Stimulated activated CD8-positive, alpha-beta memory T cell treated with anti-CD3 and anti-CD28 coated beads, Interleukin-4, amount 100 ng/mL, for 1 hour (primary cell): ENCODE measurements around the gene RARB.

Source experiments
- DNase-seq, 2 donors: peaks; one replicate each; pipeline ENCODE4 v3.0.0-alpha.2; 2020; ENCODE audit warnings: low read depth in 2 of 2, low spot score in 1 of 2

Gene RARB

GRCh38 chr3:25547943-25548674, 120.0 kb downstream of the RARB start:
- no peak for DNase-seq

GRCh38 chr3:25548836-25549235, 120.8 kb downstream of the RARB start:
- DNase-seq: no peak

- no peak for DNase-seq
Measured at GRCh38 chr3:25552251-25552650, 124.2 kb downstream of the RARB start.

- no peak for DNase-seq
Measured at GRCh38 chr3:25554376-25554775, 126.3 kb downstream of the RARB start.

GRCh38 chr3:25555695-25556437, 127.8 kb downstream of the RARB start:
- DNase-seq: no peak

GRCh38 chr3:25556447-25556846, 128.4 kb downstream of the RARB start:
- DNase-seq: no peak

GRCh38 chr3:25557694-25558093, 129.6 kb downstream of the RARB start:
- DNase-seq: no peak

- DNase-seq: no peak
Measured at GRCh38 chr3:25558121-25558520, 130.1 kb downstream of the RARB start.

GRCh38 chr3:25558796-25559195, 130.7 kb downstream of the RARB start:
- DNase-seq: no peak

- no peak for DNase-seq
Measured at GRCh38 chr3:25563601-25564000, 135.5 kb downstream of the RARB start.

- DNase-seq: no peak
Measured at GRCh38 chr3:25564075-25564474, 136.0 kb downstream of the RARB start.

- no peak for DNase-seq
Measured at GRCh38 chr3:25565807-25566206, 137.7 kb downstream of the RARB start.

GRCh38 chr3:25566358-25566920, 138.4 kb downstream of the RARB start:
- DNase-seq: no peak

GRCh38 chr3:25567388-25567787, 139.3 kb downstream of the RARB start:
- no peak for DNase-seq

- DNase-seq: no peak
Measured at GRCh38 chr3:25567806-25568524, 139.9 kb downstream of the RARB start.

- no peak for DNase-seq
Measured at GRCh38 chr3:25568525-25569078, 140.5 kb downstream of the RARB start.

GRCh38 chr3:25571285-25571684, 143.2 kb downstream of the RARB start:
- DNase-seq: no peak

GRCh38 chr3:25572336-25572735, 144.3 kb downstream of the RARB start:
- no peak for DNase-seq

GRCh38 chr3:25572919-25573385, 144.9 kb downstream of the RARB start:
- DNase-seq: no peak

GRCh38 chr3:25573386-25574171, 145.5 kb downstream of the RARB start:
- DNase-seq: no peak
